HCT116 (cell line): Measurements from ENCODE around the gene AGBL3.

ENCODE experiments used
- POLR2A ChIP-seq: IDR thresholded peaks from 2 replicates; pipeline ENCODE4 v1.7.0; 2011; ENCODE audit warnings: borderline replicate concordance; ENCODE audit not compliant: insufficient read depth, insufficient read length; ENCODE audit errors: extremely low read depth
- TF ChIP-seq, protein P1 (sequence below), 3 experiments: fragments of 200-600 bp in 1 of 3; sonication (generic) in 1 of 3; IDR thresholded peaks in 2 of 3; conservative IDR thresholded peaks in 1 of 3; 2 replicates each; pipeline ENCODE4 v1.5.1; 2012 to 2017; ENCODE audit warnings: low read depth in 2 of 3, low read length in 2 of 3, antibody characterized with exemption in 1 of 3, borderline replicate concordance in 1 of 3, control low read depth in 1 of 3, mild to moderate bottlenecking in 1 of 3, mixed read lengths in 1 of 3, mixed run types in 1 of 3, moderate library complexity in 1 of 3; ENCODE audit not compliant: insufficient read depth in 1 of 3

DNA sequence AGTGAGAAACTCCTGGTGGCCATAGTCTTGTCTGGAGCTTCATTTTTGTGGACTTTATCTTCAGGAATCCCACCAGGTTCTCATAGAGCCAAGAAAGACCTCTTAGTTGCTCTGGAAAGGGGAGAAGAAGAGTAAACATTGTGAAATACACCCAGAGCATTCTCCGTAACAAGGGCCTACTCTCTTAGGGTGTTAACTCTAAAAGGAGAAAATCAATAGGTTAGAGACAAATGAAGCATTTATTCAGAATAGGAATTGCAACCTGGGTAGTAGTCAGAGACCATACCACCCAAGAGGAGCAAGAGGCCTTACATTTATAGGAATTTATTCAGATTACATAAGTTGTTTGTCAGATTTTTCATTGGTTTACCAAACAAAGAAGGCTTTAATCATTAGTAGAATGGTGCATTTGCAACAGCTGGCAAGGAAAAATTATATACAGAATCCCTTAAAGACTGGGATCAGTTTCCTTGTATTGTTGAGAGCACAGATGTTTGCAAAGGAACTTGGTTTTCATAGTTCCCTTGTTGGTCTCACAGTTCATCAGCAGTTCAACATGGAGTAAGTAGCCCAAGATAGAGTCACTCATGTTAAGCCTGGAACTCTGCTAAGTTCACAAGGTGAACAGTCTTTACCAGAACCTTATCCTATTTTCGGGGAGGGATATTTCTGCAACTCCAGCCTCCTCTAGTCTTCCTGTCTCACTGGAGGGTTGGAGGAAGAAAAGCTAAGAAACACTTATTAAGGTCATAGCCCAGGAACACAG lies 108.3 kb downstream of the AGBL3 start:
- TF ChIP-seq, protein P1, sequence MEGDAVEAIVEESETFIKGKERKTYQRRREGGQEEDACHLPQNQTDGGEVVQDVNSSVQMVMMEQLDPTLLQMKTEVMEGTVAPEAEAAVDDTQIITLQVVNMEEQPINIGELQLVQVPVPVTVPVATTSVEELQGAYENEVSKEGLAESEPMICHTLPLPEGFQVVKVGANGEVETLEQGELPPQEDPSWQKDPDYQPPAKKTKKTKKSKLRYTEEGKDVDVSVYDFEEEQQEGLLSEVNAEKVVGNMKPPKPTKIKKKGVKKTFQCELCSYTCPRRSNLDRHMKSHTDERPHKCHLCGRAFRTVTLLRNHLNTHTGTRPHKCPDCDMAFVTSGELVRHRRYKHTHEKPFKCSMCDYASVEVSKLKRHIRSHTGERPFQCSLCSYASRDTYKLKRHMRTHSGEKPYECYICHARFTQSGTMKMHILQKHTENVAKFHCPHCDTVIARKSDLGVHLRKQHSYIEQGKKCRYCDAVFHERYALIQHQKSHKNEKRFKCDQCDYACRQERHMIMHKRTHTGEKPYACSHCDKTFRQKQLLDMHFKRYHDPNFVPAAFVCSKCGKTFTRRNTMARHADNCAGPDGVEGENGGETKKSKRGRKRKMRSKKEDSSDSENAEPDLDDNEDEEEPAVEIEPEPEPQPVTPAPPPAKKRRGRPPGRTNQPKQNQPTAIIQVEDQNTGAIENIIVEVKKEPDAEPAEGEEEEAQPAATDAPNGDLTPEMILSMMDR (IDR thresholded peaks at IDR 0.05 in 2 of 3, conservative IDR thresholded peaks at IDR 0.05 in 1 of 3; ENCODE audit: borderline replicate concordance in 1 of 3, insufficient read depth in 1 of 3, low read depth in 2 of 3, low read length in 2 of 3) = no peak
- TF ChIP-seq POLR2A = no peak
